Progenitor cell of endocrine pancreas (in vitro differentiated cells): ENCODE data around the gene CD80. TPM values are rescaled to one million over a fixed set of nuclear protein-coding genes. Genes with fewer than 3 reads are reported as not detected.

Experiments used
- DNase-seq: peaks from one replicate; pipeline ENCODE4 v3.0.0; 2021; ENCODE audit warnings: low spot score; ENCODE audit not compliant: unreplicated experiment
- H3K27ac Mint-ChIP-seq: 2 replicates; pipeline ENCODE4 v1.8.0; 2021; ENCODE audit warnings: mild to moderate bottlenecking, moderate library complexity, mixed read lengths
- H3K27me3 Mint-ChIP-seq: 2 replicates; pipeline ENCODE4 v1.8.0; 2021; ENCODE audit warnings: mixed read lengths
- H3K36me3 Mint-ChIP-seq: 2 replicates; pipeline ENCODE4 v1.8.0; 2022; ENCODE audit warnings: mixed read lengths; ENCODE audit not compliant: insufficient read depth
- H3K4me1 Mint-ChIP-seq: 2 replicates; pipeline ENCODE4 v1.8.0; 2021; ENCODE audit warnings: low read depth, mixed read lengths
- H3K4me3 Mint-ChIP-seq: 2 replicates; pipeline ENCODE4 v1.8.0; 2021; ENCODE audit warnings: low read depth, mild to moderate bottlenecking, moderate library complexity, mixed read lengths
- H3K9me3 Mint-ChIP-seq: 2 replicates; pipeline ENCODE4 v1.8.0; 2021; ENCODE audit warnings: low read depth, mixed read lengths
- CTCF ChIP-seq: fragments of 200-600 bp; sonication (generic); IDR thresholded peaks from one replicate; pipeline ENCODE4 v1.5.0; 2021; ENCODE audit warnings: antibody characterized with exemption, mild to moderate bottlenecking; ENCODE audit not compliant: unreplicated experiment
- total RNA-seq: library from RNA; stranded (reverse); gene quantifications from 2 replicates; pipeline ENCODE4 v1.2.1, GENCODE V29; 2021

Gene CD80
- total RNA-seq, 1 donor from 2014 or later, result 0.24 TPM

GRCh38 chr3:119558626-119559317, 642 bp downstream of the CD80 start:
- H3K27me3 Mint-ChIP-seq, result peaks cover 5% of the 10 kb centered on the region
- H3K4me1 Mint-ChIP-seq, result no peaks in the 10 kb centered on the region
- DNase-seq, result no peak
- no peak overlapping the region for H3K27ac Mint-ChIP-seq
- no peaks in the 10 kb centered on the region for H3K36me3 Mint-ChIP-seq
- H3K4me3 Mint-ChIP-seq, result no peak overlapping the region
- no peaks in the 10 kb centered on the region for H3K9me3 Mint-ChIP-seq
- TF ChIP-seq CTCF, result no peak

DNA sequence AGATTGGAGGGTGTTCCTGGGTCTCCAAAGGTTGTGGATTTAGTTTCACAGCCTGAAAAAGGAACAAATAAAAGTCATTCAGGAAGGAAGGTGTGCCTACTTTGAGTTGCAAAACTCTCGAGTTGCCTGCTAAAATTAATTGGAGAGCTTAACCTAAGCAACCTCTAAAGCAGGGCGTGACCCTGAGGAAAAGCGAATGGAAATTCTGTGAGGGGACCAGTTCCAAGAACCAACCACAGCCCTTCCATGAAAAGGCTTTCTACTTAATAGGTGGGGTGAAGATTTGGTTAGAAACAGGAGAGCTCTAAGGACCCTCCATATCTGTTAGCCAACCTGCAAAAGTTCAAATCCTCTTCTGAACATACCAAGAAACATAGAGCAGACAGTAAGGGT, 1.5 kb downstream of the CD80 start:
- no peak for TF ChIP-seq CTCF
- H3K9me3 Mint-ChIP-seq, result no peaks in the 10 kb centered on the region
- no peaks in the 10 kb centered on the region for H3K36me3 Mint-ChIP-seq
- H3K27ac Mint-ChIP-seq, result no peak overlapping the region
- peaks cover 5% of the 10 kb centered on the region for H3K27me3 Mint-ChIP-seq
- H3K4me1 Mint-ChIP-seq, result no peaks in the 10 kb centered on the region
- no peak overlapping the region for H3K4me3 Mint-ChIP-seq
- DNase-seq, result no peak

DNA sequence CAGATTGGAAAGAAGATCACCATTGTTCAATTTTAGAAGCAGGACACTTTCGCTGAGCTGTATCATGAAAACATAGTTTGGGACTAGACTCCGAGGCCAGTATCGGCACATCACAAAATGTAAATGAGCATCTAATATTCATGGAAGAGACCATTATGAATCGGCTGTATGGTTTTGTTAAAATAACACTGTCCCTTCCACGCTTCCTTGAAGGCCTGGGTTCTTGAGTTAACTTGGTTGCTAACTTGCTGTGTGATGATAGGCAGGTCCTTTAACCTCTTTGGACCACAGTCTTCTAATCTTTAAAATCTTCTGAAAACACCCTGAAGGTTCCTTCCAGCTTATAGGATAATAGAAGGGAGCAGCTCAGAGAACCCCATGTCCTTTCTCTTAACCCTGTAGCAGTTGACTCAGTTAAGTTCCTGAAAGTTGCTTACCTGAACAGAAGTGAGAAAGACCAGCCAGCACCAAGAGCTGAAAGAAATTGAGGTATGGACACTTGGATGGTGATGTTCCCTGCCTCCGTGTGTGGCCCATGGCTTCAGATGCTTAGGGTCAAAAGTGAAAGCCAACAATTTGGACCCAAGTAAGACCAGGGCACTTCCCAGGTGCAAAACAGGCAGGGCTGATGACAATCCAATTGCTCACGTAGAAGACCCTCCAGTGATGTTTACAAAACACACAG, 2.1 kb downstream of the CD80 start:
- Mint-ChIP-seq H3K27ac (no peak overlapping the region), H3K4me1 (no peaks in the 10 kb centered on the region), H3K4me3 (no peak overlapping the region), H3K36me3 (no peaks in the 10 kb centered on the region), H3K27me3 (peaks cover 5% of the 10 kb centered on the region), H3K9me3 (no peaks in the 10 kb centered on the region)
- DNase-seq, result no peak
- TF ChIP-seq CTCF, result no peak

GRCh38 chr3:119555929-119556328, 3.5 kb downstream of the CD80 start:
- no peaks in the 10 kb centered on the region for H3K4me1 Mint-ChIP-seq
- H3K36me3 Mint-ChIP-seq, result no peaks in the 10 kb centered on the region
- no peak overlapping the region for H3K4me3 Mint-ChIP-seq
- peaks cover 5% of the 10 kb centered on the region for H3K27me3 Mint-ChIP-seq
- H3K9me3 Mint-ChIP-seq, result no peaks in the 10 kb centered on the region
- no peak for TF ChIP-seq CTCF
- no peak overlapping the region for H3K27ac Mint-ChIP-seq
- DNase-seq, result no peak

GRCh38 chr3:119555309-119555735, 4.1 kb downstream of the CD80 start:
- no peaks in the 10 kb centered on the region for H3K4me1 Mint-ChIP-seq
- H3K27ac Mint-ChIP-seq, result no peak overlapping the region
- H3K36me3 Mint-ChIP-seq, result no peaks in the 10 kb centered on the region
- no peak for TF ChIP-seq CTCF
- H3K9me3 Mint-ChIP-seq, result no peaks in the 10 kb centered on the region
- no peak overlapping the region for H3K4me3 Mint-ChIP-seq
- H3K27me3 Mint-ChIP-seq, result peaks cover 5% of the 10 kb centered on the region
- no peak for DNase-seq
